ENCODE measurements around the gene PCMTD2.
A peak's percentile ranks its signal among the peaks of the same experiment; 100 is the strongest.
"Not testable (repeated sequence)": the region's sequence is repeated elsewhere in the genome, so short reads cannot be mapped to it uniquely, and the experiment has no call there.

Gene PCMTD2

DNA sequence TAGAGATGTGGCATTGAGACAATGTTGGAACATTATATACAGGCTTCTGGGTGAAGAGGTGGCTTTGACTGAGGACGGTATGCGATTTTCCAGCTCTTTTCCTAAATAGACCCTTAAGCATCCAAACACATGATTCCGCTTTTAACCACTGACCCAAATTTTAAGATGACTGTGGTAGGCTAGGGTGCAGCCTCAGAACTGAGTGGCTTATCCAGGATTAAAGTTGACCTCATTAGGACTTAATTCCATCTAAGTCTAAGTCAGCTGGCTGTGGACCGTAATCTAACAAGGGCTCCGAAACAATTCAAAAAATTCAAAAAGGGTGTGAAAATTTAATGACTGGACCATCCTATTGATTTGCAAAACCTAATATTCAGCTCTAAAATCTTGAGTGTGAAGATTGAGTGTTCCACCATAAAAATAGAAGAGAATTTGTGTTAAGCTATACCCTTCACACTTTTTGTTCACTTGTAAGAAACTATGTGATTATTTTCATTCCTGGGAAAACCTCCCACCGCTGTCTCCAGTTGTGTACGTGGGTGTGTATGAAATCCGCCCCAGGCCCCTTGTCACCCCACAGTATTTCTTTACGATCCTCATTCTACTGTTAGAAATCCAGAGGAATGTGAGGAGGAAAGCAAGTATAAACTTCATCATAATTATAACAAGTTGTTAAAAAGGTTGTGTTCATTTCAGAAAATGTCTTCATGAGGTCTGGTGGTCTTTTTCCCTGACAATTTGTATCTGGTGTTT lies 2.7 kb downstream of the PCMTD2 start:
- no peak for DNase-seq

DNA sequence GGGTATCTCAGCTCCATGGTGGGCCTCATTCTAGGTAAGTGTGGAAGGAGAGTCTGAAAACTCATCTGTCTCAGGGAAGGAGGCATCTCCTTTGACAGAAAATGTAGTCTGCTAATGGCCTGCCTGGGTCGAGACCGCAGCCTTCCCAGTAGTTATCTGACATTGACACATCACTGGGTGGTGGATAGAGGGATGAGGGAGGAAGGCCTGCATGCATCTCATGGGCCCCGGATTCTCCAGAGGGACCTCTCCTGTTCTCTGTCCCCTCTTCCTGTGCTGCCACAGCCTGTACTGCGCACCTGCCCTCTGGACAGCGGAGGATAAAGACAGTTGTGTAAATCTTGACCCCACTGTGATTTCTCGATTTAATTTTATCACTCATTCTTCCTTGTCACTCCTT lies 4.7 kb downstream of the PCMTD2 start:
- DNase-seq = no peak

DNA sequence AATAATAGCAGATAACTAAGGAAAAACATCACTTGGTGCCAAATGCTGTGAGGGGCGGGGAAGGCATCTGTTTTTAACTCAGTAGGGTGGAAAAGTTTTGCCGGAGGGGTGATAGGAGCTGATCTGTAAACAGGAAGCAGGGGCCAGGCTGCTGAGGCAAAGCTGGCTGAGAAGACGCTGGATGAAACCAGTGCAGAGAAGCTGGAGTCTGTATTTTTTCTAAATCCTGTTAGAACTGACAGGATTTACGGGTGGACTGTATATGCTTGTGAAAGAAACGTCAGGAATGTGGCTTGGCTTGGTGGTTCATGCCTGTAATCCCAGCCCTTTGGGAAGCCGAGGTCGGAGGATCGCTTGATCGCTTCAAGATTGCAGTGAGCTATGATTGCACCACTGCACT lies 5.6 kb downstream of the PCMTD2 start:
- DNase-seq = no peak

DNA sequence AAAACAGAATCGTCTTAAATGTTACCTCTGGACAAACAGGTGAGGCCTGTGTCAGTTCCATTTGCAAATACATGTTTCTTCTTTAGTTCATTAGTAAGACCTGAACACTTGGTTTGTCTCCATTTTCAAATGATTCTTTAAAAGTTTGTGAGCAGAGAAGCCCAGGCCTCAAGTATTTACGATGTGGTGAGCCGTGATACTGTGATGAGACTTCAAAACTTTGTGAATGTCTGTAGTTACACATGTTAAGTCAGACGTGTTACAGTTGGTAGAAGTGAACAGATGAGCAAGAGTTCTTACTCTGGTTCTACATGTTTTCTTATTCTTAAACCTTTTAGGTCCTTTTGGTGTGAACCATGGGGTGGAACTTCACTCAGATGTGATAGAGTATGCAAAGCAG lies 8.5 kb downstream of the PCMTD2 start:
- DNase-seq = no peak

DNA sequence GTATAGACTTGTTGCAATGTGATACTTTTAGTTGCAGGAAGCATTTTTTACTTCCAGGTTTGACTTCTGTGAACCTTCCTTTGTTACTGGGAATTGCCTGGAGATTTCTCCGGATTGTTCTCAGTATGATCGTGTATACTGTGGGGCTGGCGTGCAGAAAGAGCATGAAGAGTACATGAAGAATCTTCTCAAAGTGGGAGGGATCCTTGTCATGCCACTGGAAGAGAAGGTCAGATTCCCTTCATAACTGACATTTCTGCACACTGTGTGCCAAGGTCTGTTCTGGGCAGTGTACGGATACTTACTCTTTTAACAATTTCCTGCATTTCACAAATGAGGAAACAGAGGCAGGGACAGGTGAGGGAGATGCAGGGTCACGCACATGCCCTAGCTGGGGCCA lies 9.7 kb downstream of the PCMTD2 start:
- DNase-seq = no peak

DNA sequence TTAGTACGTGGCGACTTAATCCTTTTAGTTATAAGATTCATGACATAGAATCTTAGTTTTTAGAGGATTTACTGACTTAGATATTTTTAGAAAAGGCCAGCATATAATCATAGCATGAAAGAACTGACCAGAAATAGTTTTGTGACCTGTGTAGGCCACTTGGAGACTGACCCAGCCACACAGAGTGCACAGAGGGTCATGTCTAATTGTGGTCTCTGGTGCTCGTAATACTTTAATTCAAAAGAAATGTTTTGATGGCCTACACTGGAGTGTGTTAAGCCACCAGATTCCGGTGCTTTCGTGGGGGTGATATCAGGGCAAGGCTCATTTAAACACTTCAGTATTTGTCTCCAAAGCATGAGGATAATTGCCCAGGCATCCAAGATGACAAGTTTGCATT lies 11.4 kb downstream of the PCMTD2 start:
- DNase-seq = no peak

DNA sequence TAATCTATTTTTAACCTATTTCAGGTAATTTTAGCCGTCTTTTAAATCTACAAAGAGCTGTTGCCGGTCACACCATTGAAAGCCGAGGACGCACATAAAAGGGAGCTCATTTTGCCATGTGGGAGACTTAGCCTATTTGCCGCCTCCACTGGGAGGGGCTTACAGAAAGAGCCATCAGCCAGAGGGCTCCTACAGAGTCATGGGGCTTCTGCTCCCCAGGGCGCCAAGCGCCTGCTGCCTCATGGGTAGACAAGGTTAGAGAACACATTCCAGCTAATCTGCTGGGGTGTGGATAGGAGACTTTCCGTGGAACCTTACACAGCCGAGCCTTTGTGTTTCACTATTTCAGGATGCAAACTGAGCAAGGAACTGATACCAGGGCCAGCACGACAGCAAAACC lies 12.6 kb downstream of the PCMTD2 start:
- DNase-seq = no peak

DNA sequence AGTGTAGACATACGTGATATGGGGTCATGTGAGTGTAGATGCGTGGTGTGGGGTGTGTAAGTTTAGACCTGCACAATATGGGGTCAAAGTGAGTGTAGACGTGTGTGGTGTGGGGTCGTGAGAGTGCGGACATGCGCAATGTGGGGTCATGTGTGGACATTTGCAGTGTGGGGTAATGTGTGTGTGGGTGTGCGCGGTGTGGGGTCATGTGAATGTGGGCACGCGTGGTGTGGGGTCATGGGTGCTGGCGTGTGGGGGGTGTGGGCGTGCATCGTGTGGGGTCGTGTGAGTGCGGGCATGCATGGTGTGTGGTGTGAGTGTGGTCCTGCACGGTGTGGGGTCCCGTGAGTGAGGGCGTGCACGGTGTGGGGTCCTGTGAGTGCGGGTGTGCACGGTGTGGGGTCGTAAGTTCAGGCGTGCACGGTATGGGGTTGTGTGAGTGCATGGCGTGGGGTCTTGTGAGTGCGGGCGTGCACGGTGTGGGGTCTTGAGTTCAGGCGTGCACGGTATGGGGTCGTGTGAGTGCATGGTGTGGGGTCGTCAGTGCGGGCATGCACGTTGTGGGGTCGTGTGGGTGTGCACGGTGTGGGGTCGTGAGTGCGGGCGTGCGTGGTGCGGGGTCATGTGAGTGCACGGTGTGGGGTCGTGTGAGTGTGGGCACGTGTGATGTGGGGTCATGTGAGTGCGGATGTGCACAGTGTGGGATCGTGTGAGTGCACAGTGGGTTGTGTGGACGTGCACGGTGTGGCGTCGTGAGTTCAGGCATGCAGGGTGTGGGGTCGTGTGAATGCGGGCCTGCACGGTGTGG lies 14.3 kb downstream of the PCMTD2 start:
- no peak for DNase-seq

DNA sequence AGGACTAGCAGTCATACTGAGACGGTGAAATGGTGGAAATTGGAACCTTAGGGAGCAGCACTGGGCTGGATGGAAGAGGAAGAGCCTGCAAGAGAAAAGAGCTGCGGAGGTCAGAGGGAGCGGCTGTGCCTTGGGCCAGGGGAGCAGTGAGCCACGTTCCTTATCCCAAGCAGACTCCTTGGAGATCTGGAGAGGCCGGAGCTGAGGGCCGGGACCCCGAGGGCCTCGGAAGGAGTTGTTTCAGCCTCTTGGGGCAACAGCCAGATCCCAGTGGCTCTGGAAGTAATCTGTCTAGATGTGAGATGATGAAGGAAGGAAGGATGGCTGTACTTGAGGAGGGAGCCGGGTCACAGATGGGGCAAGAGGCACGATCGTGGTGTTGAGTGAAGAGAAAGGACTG lies 16.1 kb downstream of the PCMTD2 start:
- DNase-seq = no peak

DNA sequence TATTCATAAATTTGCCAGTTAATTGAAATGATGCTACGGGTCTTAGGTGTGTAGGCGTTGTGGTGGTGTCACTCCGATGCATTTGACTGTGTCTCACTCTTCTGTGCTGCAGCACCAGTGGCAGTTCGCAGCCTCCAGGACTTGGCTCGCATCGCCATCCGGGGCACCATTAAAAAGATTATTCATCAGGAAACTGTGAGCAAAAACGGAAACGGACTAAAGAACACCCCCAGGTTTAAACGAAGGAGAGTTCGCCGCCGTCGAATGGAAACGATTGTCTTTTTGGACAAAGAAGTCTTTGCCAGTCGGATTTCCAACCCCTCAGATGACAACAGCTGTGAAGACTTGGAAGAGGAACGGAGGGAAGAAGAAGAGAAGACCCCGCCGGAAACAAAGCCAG lies 17.6 kb downstream of the PCMTD2 start:
- DNase-seq = no peak

DNA sequence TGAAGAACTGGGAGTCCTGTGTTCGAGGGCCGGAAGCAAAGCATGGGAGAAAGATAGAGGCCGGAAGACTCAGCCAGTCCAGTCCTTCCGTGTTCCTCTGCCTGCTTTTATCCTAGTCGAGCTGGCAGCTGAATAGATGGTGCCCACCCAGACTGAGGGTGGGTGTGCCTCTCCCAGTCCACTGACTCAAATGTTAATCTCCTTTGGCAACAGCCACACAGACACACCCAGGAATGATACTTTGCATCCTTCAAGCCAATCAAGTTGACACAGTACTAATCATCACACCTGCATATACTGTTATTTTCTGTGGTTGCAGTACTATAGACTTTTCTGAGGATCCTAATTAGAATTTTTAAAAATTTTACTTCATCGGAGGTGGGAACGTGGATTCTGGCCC lies 21.3 kb downstream of the PCMTD2 start:
- DNase-seq = no peak

DNA sequence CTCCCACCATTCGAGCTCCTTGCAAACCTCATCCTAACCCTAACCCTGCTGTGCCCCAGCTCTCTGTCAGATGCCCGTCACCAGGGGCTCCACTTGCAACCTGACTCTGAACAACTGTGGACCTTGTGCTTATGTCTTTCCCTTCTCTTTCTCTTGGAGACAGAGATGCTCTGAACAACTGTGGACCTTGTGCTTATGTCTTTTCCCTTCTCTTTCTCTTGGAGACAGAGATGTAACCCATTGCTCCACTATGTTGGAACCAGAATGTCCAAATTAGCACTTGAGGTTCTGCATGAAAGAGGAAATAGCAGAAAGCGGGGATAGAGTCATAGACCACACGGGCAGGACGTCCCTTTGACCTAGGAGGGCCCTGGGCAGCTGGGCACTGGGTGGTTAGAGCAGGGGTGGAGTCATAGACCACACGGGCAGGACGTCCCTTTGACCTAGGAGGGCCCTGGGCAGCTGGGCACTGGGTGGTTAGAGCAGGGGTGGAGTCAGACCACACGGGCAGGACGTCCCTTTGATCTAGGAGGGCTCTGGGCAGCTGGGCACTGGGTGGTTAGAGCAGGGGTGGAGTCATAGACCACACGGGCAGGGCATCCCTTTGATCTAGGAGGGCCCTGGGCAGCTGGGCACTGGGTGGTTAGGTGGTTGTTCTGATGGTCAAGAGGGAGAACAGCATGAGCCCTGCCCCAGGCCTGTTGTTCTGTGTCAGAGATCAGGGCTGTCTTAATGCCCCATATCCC lies 22.2 kb downstream of the PCMTD2 start:
- DNase-seq = no peak

DNA sequence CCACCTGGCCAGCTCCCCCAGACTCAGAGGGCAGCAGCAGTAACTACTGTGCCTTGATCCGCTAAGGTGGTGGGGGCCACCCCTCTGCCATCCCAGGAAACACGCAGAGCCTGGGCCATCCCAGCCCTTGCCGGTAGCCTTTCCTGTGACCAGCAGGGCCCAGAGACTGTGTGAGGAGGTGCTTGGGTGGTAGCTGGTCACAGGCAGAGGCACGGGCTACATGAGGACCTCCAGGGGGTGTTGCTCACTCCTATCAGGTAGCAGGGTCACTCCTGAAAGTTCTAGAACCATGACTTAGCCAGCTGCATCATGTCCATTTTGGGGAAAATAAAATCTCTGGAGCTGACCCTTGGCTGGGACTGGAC lies 22.8 kb downstream of the PCMTD2 start:
- no peak for DNase-seq

DNA sequence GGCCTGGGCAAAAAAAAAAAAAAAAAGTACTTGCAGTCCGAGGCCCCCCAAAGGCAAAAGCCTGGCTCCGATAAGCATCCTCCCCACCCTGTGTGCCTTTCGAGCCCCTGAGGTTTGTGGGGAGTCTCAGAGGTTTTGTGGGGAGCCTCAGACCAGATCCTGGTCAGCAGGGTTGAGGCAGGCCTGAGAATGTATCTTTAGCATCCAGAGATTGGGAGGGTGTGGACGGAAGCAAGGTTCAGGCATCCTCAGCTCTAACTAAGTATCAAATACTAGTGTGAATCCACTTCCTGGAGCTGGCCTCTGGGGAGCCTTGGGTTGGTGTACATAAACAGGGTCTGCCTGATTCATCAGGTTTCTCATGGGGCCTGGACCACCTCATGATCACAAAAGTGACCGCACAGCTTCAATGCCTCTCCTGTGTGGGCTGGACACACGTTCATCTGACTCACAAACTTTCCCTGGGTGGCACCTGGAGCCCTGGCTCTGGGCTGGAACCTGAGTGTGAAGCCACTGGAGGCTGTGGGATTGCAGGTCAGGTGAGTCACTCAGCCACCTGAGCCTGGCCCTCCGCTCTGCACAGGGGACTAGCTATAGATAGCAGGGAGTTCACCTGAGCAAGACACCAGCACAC lies 24.4 kb downstream of the PCMTD2 start:
- DNase-seq = no peak

DNA sequence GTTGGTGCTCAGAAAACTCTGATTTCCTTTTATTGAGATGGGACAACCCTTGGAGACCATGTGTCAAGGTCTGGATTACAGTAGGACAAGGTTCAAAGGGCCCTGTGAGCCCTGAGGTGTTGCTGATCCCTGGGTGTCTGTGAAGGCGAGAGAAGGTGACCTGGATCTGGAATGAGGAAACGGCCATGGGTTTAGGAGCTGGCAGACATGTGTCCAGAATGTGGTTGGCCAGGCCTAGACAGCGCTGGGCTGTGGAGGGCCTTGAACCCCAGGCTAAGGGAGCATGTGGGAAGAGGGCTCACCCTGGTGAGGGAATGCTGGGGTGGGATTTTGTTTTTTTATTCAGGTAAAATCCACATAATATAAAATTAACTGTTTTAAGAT lies 24.9 kb downstream of the PCMTD2 start:
- DNase-seq = no peak

DNA sequence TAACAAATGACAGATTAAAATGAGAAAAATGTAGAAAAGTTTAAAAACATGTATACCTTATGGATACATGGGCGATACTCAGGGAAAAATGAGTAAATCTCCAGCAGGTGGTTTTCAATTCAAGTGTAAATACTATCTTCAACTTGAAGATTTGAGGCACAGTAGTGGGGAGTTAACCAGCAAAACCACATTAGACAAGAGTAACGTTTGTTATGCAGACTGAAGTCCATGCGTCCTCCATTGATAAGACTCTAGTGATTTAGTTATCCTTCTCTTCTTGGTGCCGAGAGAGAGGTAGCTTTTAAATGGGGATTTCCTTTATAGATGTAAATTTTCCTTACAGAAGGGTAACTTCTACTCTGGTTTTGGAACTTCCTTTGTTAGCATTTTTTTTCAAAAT lies 28.1 kb downstream of the PCMTD2 start:
- DNase-seq = no peak

DNA sequence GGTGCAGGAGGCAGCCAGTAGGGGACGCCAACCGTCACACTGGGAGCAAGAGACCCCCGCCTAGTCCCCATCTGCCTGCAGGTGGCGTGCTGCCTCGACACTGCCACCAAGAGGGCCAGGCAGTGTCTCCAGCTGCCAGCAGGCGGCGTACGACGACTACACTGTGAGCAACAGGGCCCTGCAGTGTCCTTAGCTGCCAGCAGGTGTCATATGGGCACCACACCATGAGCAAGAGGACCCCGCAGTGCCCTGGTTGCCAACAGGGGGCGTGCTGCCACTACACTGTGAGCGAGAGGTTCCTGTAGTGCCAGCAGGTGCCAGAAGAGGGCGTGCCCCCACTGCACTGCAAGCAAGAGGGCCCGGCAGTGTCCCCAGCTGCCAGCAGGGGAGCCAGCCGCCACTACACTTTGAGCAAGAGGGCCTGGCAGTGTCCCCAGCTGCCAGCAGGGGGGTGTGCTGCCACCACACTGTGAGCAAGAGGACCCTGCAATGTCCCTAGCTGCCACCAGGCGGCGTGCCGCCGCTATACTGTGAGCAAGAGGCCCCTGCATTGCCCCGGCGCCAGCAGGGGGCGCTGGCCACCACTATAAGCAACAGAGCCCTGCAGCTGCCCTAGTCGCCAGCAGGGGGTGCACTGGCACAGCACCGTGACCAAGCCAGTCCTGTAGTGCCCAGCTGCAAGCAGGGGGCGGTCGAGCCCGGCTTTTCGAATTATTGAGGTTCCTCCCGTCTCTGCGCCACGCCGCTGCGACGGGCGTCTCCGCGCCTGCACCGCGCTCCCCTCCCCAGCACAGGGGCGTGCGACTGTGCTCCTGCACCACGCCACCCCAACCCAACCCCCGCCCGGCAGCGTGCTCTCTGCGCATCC lies 30.3 kb downstream of the PCMTD2 start:
- DNase-seq = peak; percentile 52

DNA sequence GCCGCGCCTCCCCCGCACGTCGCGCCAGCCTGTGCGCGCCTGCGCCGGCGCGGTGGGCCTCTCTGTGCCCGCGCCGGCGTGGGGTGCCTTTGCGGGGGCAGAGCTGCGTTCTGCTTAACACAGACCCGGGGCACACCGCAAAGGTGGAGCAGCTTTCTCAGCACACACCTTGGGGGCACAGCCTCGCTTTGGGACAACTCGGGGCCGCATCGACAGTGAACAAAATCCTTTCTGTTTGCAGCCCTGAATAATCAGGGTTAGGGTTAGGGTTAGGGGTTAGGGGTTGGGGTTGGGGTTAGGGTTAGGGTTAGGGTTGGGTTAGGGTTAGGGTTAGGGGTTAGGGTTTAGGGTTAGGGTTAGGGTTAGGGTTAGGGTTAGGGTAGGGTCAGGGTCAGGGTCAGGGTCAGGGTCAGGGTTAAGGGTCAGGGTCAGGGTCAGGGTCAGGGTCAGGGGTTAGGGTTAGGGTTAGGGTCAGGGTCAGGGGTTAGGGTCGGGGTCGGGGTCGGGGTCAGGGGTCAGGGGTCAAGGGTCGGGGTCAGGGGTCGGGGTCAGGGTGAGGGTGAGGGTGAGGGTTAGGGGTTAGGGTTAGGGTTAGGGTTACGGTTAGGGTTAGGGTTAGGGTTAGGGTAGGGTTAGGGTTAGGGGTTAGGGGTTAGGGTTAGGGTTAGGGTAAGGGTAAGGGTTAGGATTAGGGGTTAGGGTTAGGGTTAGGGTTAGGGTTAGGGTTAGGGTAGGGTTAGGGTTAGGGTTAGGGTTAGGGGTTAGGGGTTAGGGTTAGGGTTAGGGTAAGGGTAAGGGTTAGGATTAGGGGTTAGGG lies 31.1 kb downstream of the PCMTD2 start:
- DNase-seq = not testable (repeated sequence)

DNA sequence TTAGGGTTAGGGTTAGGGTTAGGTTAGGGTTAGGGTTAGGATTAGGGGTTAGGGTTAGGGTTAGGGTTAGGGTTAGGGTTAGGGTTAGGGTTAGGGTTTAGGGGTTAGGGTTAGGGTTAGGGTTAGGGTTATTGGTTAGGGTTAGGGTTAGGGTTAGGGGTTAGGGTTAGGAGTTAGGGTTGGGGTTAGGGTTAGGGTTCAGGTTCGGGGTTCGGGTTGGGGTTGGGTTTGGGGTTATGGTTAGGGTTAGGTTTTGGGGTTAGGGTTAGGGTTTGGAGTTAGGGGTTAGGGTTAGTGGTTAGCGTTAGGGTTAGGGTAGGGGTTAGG lies 31.7 kb downstream of the PCMTD2 start:
- not testable (repeated sequence) for DNase-seq

DNA sequence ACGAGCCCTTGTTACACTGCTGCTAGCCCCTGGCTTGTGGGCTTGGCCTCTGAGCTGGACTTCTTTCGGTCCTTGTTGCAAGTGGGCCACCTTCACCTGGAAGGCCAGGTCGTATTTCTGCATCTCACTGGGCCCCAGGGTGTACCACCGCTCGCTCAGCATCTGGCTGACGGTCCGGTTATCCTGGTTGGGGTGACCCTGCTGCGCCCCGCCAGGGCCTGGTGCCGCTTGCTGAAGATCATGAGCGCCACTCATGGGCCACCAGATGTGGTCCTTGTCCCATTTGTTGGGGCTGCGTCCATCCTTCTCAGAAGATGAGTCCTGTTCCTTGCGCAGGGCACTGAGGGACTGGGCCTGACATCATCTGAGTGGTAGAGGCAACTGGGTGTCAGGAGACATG lies 36.6 kb downstream of the PCMTD2 start:
- DNase-seq = not testable (repeated sequence)

DNA sequence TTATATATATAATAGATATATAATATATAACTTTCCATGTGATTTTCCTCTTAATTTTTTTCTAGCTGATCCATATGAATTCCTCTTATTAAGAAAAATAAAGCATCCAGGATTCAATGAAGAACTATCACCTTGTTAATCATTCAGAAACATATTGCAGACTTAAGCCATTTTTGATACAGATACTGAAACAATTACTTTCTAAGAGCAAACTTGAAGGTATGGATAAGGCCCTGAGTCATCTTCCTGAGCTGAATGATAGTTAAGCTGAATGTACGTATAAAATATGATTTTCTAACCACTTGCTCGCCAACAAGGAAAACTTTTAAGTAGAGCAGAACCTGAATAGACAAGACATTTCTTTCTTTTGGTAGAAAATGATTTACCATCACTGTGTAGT lies 47.5 kb downstream of the PCMTD2 start:
- DNase-seq = not testable (repeated sequence)

DNA sequence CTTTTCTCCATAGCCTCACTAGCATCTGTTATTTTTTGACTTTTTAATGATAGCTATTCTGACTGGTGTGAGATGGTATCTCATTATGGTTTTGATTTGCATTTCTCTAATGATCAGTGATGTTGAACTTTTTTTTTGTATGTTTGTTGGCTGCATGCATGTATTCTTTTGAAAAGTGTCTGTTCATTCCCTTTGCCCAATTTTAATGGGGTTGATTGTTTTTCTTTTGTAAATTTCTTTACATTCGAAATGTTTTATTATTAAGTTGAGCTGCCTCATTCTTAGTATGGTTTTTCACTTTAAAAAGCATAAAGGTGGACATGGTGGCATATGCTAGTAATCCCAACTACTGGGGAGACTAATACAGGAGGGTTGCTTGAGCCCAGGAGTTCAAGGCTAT lies 58.2 kb downstream of the PCMTD2 start:
- DNase-seq = not testable (repeated sequence)

Measured in activated effector memory CD4-positive, alpha-beta T cell treated with Interleukin-2 at 50 U/mL for 16 hours (primary cell).